Endodermal cell (in vitro differentiated cells): Measurements from ENCODE around the gene SUPT4H1. TPM values are rescaled to one million over a fixed set of nuclear protein-coding genes. Genes with fewer than 3 reads are reported as not detected.

Experiments used
- DNase-seq: peaks from one replicate; pipeline ENCODE4 v3.0.0-alpha.2; 2017
- H3K27ac ChIP-seq: 2 replicates; pipeline ENCODE4 v1.5.1; 2013; ENCODE audit warnings: mild to moderate bottlenecking, low read depth, low read length, moderate library complexity
- H3K27me3 ChIP-seq: 2 replicates; pipeline ENCODE4 v1.6.1; 2013; ENCODE audit warnings: mild to moderate bottlenecking, low read length, moderate library complexity; ENCODE audit not compliant: insufficient read depth, control insufficient read depth, poor library complexity, severe bottlenecking
- H3K36me3 ChIP-seq: 2 replicates; pipeline ENCODE4 v1.7.0; 2013; ENCODE audit warnings: mild to moderate bottlenecking, low read length, moderate library complexity; ENCODE audit not compliant: control insufficient read depth, insufficient read depth
- H3K4me1 ChIP-seq: one replicate; pipeline ENCODE4 v1.7.0; 2013; ENCODE audit warnings: low read length; ENCODE audit not compliant: control insufficient read depth, insufficient read depth
- H3K4me3 ChIP-seq: 2 replicates; pipeline ENCODE4 v1.5.1; 2013; ENCODE audit warnings: mild to moderate bottlenecking, low read length, moderate library complexity
- H3K9ac ChIP-seq: 2 replicates; pipeline ENCODE4 v1.6.1; 2013; ENCODE audit warnings: mild to moderate bottlenecking, low read length, moderate library complexity; ENCODE audit not compliant: poor library complexity, severe bottlenecking; ENCODE audit errors: extremely low read depth
- H3K9me3 ChIP-seq: 2 replicates; pipeline ENCODE4 v1.6.1; 2013; ENCODE audit warnings: mild to moderate bottlenecking, low read length, moderate library complexity; ENCODE audit not compliant: control insufficient read depth
- H3K27ac Mint-ChIP-seq: 2 replicates; pipeline ENCODE4 v1.8.0; 2020; ENCODE audit warnings: mixed read lengths
- H3K27me3 Mint-ChIP-seq: 2 replicates; pipeline ENCODE4 v1.8.0; 2021; ENCODE audit warnings: mild to moderate bottlenecking, mixed read lengths; ENCODE audit not compliant: insufficient read depth
- H3K36me3 Mint-ChIP-seq: 2 replicates; pipeline ENCODE4 v1.8.0; 2020; ENCODE audit warnings: low read depth, mixed read lengths
- H3K4me1 Mint-ChIP-seq: 2 replicates; pipeline ENCODE4 v1.8.0; 2020; ENCODE audit warnings: mixed read lengths
- H3K4me3 Mint-ChIP-seq: 2 replicates; pipeline ENCODE4 v1.8.0; 2020; ENCODE audit warnings: mild to moderate bottlenecking, moderate library complexity, mixed read lengths
- H3K9me3 Mint-ChIP-seq: 2 replicates; pipeline ENCODE4 v1.8.0; 2020; ENCODE audit warnings: mild to moderate bottlenecking, mixed read lengths
- CTCF ChIP-seq: fragments of 200-600 bp; sonication (generic); conservative IDR thresholded peaks from 2 replicates; pipeline ENCODE4 v1.5.0; 2021; ENCODE audit warnings: antibody characterized with exemption, mild to moderate bottlenecking
- WGBS, 2 experiments: methylation state at CpG; one replicate each; pipeline versions ENCODE4 v1.1.5 to v1.1.7; 2013; ENCODE audit warnings: missing lambda C conversion rate in 2 of 2, mixed read lengths in 1 of 2; ENCODE audit not compliant: insufficient coverage in 1 of 2, insufficient read length in 1 of 2; 5-methylcytosine and 5-hydroxymethylcytosine counted together
- total RNA-seq, 2 donors: library from RNA; stranded (reverse); fragmentation: NEBNext Ultra II Directional in 1 of 2; extraction: Animal tissue kit (Norgen Biotek cat#: 25700) in 1 of 2; gene quantifications; 2 replicates in 1 of 2; 3 replicates in 1 of 2; pipeline ENCODE4 v1.2.1, GENCODE V29; 2021

SUPT4H1 gene
- total RNA-seq, 2 donors from 2014 or later, result 97.2 to 98.8 TPM

- Mint-ChIP-seq H3K9me3 (no peaks in the 10 kb centered on the region), H3K4me3 (no peak overlapping the region), H3K4me1 (peaks cover 4% of the 10 kb centered on the region), H3K27me3 (no peaks in the 10 kb centered on the region), H3K27ac (no peak overlapping the region), H3K36me3 (no peaks in the 10 kb centered on the region)
- Histone ChIP-seq H3K27me3 (no peaks in the 10 kb centered on the region), H3K36me3 (no peaks in the 10 kb centered on the region), H3K9me3 (no peaks in the 10 kb centered on the region), H3K4me1 (no peaks in the 10 kb centered on the region), H3K4me3 (no peak overlapping the region), H3K9ac (no peak overlapping the region), H3K27ac (no peak overlapping the region)
- 100% methylated on average over 1 of the region's 1 CpG; no CpG with 5 or more reads in 1 of the 2 experiments for WGBS, 2 experiments
- DNase-seq, result no peak
- no peak for TF ChIP-seq CTCF
These were observed 30.9 kb upstream of the SUPT4H1 start for GRCh38 chr17:58382872-58383242.

- H3K9me3 ChIP-seq, result no peaks in the 10 kb centered on the region
- H3K9ac ChIP-seq, result no peak overlapping the region
- Mint-ChIP-seq H3K27ac (no peak overlapping the region), H3K27me3 (no peaks in the 10 kb centered on the region), H3K4me3 (no peak overlapping the region), H3K4me1 (peaks cover 5% of the 10 kb centered on the region), H3K36me3 (no peaks in the 10 kb centered on the region), H3K9me3 (no peaks in the 10 kb centered on the region)
- no peaks in the 10 kb centered on the region for H3K36me3 ChIP-seq
- DNase-seq, result no peak
- H3K27me3 ChIP-seq, result no peaks in the 10 kb centered on the region
- peak overlapping the region; percentile 7 for H3K27ac ChIP-seq
- 71 to 90% methylated on average over 3 to 4 of the region's 4 CpGs for WGBS, 2 experiments
- no peak overlapping the region for H3K4me3 ChIP-seq
- H3K4me1 ChIP-seq, result no peaks in the 10 kb centered on the region
- no peak for TF ChIP-seq CTCF
These were observed 30.3 kb upstream of the SUPT4H1 start for GRCh38 chr17:58382108-58382871.

GRCh38 chr17:58381124-58382035 lies 29.4 kb upstream of the SUPT4H1 start:
- Mint-ChIP-seq H3K4me3 (no peak overlapping the region), H3K4me1 (peaks cover 9% of the 10 kb centered on the region)
- H3K9ac ChIP-seq, result no peak overlapping the region

More at GRCh38 chr17:58381124-58382035, 29.4 kb upstream of the SUPT4H1 start:
- Histone ChIP-seq H3K9me3 (no peaks in the 10 kb centered on the region), H3K4me1 (no peaks in the 10 kb centered on the region), H3K27ac (no peak overlapping the region), H3K27me3 (no peaks in the 10 kb centered on the region), H3K36me3 (no peaks in the 10 kb centered on the region), H3K4me3 (no peak overlapping the region)
- H3K27me3 Mint-ChIP-seq, result no peaks in the 10 kb centered on the region
- no peaks in the 10 kb centered on the region for H3K9me3 Mint-ChIP-seq
- 77 to 88% methylated on average over 2 of the region's 3 CpGs for WGBS, 2 experiments
- no peak for TF ChIP-seq CTCF
- no peak overlapping the region for H3K27ac Mint-ChIP-seq
- no peaks in the 10 kb centered on the region for H3K36me3 Mint-ChIP-seq
- no peak for DNase-seq
